AG08396 (cell line): ENCODE results near the gene DTX3.

ENCODE experiments used
- DNase-seq: peaks from one replicate; pipeline ENCODE4 v3.0.0; 2012; ENCODE audit warnings: low spot score, mixed read lengths

Gene DTX3

DNA sequence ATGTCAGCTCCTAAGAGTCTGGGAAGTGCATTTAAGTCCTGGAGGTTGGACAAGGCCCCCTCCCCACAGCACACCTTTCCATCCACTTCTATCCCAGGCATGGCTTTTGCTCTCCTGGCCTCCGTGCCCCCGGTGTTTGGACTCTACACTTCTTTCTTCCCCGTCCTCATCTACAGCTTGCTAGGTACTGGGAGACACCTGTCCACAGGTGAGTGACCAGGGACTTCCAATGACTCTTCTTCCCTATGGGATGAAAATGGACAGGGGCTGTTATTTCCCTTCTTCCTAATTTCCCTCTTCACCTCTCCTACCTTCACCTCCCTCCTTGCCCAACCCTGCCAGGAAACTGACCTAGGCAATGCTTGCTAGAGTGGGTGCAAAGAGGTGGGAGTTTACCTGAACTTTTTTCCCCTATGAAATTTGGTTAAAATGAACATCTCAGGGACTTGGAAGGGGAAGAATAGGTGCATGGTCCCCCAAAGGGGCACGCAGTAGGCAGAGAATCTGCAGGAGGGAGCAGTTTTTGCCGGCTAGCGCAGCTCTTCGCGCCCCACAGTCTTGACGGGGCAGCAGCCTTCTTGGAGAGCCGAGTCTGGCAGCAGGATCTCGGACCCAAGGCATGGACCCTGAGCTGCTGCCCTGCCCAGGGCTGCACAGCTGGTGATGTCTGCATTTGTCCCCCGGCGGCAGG, 15.8 kb downstream of the DTX3 start:
- DNase-seq: no peak

DNA sequence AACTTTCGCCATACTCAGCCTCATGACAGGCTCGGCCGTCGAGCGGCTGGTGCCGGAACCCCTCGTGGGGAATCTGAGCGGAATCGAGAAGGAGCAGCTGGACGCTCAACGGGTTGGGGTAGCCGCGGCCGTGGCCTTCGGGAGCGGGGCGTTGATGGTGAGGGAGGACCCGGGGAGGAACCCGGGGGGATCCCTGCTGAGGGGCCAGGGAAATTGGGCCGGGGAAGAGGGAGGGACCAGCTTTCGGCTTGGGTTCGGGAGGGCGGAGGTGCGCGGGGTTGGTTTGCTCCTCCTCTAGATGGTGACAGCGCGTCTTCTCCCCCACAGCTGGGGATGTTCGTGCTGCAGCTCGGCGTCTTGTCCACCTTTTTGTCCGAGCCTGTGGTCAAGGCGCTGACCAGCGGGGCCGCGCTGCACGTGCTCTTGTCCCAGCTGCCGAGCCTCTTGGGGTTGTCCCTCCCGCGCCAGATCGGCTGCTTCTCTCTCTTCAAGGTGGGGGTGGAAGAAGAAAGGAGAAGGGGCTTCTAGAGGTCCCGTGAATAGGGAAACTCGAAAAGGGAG, 16.4 kb downstream of the DTX3 start:
- DNase-seq: peak; percentile 64

DNA sequence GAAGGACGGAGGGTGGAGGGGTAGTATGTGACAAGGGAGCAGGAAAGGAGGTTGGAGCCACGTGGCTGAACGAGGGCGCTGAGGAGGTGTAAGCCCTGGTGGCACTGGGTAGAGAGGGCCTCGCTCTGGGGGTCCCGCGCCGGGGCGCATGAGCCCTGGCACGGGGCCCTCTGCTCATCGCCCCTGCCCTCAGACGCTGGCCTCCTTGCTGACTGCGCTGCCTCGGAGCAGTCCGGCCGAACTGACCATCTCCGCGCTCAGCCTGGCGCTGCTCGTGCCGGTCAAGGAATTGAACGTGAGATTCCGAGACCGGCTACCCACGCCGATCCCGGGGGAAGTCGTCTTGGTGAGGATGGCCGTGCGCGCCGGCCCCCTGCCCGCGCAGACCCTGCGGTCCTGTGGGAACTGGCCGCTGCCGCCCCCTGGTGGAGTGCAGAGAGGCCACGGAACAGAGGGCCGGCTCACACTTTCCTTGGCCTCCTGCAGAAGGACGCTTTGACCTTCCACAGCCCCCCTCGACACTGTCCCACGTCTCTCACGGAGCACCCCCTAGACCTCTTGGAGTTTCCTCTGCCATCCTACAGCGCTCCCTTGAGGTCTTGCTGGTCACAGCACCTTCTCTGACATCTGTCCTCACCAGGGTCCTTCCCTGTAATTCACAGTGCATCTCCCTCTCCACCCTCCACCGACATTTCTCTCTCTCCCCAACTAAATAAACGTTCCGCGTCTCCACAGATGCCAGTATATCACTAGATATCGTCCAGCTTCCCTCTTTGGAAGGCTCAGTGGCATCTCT, 17.1 kb downstream of the DTX3 start:
- peak; percentile 87 for DNase-seq

DNA sequence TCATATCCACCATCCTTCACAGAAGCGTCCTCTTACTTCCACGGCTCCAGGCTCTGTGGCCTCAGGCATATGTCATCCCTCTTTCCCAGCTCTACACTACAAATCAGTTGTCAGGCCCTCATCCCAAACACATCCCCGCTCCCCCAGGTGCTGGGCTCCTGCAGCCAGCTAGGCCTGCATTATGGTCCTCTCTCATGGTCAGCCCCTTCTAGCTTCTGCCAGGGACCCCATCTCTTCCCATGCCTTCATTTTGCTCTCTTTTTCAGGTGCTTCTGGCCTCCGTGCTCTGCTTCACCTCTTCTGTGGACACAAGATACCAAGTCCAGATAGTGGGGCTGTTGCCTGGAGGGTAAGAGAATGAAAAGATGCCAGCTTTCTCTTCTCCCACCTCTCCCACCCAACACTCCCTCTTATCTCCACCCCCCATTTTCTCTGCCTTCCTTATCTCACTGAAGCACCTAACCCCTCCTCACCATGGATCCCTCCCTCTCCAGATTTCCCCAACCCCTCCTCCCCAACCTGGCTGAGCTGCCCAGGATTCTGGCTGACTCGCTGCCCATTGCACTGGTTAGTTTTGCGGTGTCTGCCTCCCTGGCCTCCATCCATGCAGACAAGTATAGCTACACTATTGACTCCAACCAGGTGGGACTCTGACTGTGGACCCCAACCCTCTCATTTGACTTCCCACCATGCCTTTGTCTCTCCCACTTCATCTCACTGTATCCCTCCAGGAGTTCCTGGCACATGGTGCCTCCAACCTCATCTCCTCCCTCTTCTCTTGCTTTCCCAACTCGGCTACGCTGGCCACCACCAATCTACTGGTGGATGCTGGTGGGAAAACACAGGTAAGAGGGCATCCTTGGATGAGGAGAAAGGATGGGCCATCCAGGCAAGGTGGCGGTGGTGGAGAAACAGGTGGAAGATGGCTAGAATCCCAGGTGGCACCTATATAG, 17.9 kb downstream of the DTX3 start:
- DNase-seq: no peak

DNA sequence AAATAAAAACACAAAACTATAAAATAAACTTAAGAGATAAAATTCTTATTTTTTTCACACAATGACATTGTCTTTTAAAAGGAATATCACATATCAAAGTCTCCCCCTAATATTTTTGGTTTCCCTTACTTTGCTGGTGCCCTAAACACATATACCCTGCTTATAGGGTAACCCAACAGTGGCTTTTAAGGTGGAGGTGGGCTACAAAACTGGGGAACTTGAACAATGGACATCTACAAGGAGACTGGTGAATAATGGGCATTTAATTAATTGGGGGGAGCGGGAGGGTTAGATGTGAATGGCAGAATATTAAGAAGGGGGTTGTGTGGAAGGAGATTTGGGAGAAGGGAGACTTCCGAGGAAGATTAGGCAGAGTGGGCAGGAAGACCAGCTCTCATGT, 18.8 kb downstream of the DTX3 start:
- no peak for DNase-seq

DNA sequence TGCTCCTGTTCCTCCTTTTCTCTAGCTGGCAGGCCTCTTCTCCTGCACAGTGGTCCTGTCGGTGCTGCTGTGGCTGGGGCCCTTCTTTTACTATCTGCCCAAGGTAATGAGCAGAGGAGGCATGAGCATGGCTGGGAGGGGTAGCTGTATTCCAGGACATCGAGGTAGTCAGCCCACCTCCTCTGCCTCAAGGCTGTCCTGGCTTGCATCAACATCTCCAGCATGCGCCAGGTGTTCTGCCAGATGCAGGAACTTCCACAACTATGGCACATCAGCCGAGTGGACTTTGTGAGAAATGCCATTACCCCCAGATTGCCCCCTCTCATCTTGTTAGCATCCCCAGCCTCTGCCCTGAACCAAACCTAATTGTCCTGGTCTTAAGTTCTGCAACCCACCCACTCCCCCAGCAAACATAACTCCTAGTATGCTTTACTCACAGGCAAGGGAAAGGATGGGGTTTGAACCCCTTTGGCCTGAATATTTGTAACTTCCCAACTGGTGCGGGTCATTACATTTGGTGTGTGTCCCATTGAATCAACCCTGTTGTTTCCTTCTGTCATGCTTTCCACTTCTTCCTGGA, 19.3 kb downstream of the DTX3 start:
- DNase-seq: no peak

DNA sequence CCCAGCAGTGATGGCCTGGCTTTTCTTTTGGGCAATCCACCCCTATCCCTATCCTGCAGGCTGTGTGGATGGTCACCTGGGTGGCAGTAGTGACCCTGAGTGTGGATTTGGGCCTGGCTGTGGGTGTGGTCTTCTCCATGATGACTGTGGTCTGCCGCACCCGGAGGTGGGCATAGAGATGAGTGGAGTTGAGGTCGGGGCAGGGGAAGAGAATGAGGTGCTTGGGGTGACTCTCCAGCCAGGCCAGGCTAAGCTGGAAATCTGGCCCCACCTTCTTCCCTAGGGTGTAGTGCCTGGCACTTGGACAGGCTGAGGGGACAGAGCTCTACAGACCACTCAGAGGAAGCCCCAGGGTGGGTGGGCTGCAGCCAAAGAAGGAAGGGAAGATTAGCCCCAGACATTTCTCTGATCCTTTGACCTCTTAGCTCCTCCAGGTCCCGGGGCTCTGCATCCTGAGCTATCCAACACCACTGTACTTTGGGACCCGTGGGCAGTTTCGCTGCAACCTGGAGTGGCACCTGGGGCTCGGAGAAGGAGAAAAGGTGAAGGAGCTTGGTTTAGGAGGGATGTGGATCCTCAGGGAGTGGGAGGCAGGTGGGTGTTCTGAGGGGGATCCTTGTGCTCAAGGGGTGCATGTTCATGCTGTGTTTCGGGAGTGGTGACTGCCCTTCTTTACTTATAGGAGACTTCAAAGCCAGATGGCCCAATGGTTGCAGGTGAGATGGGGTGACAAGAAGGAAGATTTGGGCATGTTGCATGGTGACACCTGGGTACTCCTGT, 20.0 kb downstream of the DTX3 start:
- DNase-seq: no peak

DNA sequence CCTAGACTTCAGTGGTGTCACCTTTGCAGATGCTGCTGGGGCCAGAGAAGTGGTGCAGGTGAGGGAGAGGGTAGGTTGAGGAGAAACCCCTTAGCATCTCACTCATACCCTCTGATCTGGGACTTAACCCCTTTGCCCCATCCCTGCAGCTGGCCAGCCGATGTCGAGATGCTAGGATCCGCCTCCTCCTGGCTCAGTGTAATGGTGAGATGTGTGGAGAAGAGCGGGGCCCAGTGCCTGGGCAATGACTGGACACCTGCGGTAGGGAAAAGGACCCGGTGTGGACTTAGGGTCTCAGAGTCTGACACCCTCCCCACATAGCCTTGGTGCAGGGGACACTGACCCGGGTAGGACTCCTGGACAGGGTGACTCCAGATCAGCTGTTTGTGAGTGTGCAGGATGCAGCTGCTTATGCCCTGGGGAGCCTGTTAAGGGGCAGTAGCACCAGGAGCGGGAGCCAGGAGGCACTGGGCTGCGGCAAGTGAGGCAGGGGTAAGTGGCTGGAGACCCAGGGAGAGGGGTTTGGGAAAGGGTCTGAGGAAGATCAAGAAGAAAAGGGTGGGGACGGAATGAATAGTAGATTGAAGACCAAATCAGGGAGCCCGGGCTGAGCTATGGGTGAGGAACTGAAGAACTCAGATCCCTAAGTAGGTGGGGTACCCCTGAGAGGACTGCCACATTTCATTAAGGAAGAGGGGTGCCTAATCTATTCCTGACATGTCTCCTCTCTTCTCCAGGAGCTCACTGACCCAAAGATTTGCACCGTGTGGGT, 20.8 kb downstream of the DTX3 start:
- DNase-seq: no peak

DNA sequence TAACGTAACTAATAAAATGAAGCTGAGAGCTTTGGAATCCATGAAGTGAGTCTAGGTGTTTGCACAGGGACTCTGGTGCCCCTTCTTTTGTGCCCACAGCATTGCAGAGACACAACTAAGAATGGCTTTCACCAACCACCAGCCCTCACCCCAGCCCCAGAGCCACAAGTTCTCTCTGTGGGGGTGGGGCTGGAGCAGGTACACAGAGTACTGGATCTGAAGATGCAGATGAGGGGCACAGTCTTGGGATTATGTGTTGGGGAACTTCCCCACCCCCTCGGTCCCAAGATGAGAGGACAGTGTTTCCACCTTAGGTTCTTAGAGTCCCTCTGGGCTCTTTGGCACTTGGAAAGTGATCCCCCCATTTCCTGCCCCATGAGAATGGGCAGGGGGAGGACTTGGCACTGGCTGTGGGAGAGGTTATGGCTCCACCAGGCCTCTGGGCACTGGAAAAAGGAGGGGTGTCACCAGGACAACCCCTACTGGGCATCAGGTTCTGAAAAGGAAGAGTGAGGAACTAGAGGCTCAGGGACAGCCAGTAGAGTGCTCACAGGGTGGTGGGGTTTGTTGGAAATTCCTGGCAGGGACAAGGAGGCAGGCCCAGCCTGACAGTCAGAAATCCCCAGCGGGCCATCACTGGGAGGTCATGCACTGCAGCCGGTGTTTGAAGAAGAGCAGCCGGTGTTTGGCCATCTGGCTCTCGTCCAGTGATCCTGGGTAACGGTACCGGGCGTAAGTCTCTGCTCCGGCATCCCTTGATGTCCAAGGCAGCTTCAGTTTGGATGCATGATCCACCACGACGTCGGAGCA, 21.7 kb downstream of the DTX3 start:
- DNase-seq: no peak

DNA sequence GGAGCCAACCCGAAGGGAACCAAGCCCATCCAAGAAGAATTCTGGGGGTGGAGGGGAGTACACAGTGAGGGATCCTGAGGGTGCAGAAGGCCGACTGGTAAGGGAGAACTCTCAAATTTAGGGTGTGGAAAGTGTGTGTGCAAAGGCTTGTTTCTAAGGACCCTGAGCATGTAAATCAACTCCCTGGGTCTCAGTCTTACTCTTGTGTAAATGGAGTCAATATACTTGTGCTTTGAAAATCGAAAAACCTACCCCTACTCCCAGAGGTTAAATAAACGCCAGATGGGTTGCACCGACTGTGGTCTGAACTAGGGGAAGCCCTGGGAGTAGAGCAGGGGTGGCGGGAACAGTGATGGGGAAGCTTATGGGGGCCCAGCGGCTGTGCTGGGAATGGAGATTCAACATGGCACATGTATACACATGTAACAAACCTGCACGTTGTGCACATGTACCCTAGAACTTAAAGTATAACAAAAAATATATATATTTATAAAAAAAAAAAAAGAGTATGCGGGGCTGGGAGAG, 22.4 kb downstream of the DTX3 start:
- DNase-seq: no peak

DNA sequence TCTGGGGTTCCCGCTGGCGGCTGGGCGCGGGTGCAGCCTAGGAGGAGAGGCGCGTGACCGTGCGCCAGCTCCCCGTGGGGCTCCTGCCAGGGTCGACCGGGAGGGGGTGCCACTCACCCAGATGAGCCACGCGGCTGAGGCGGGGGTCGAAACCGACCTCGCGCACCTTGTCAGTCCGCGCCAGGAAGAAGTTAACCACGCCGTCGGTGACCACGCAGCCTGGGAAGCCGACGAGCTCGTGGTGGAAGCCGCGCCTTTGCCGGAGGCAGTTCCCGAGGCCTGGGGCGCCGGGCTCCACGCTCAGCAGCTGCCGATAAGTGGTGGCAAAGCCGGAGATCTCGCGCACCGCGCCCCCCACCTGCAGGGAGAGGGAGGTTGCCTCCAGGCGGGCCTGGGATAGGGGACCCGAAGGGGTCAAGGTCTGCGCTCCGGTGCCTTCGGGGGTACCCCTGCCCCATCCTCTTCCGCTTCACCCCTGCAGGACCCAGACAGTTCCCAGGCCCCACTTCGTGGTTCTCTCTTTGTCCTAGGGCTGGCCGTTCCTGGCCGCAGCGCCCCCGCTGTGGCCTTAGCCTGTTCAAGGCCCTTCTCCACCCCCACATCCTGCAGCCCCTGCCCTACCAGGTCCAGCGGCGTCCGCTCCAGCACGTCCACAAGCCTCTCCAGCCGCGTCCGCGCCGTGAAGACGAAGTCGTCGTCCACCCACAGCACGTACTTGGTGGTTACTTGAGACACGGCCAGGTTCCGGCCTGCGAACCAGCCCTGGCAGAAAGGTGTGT, 23.1 kb downstream of the DTX3 start:
- DNase-seq: no peak

DNA sequence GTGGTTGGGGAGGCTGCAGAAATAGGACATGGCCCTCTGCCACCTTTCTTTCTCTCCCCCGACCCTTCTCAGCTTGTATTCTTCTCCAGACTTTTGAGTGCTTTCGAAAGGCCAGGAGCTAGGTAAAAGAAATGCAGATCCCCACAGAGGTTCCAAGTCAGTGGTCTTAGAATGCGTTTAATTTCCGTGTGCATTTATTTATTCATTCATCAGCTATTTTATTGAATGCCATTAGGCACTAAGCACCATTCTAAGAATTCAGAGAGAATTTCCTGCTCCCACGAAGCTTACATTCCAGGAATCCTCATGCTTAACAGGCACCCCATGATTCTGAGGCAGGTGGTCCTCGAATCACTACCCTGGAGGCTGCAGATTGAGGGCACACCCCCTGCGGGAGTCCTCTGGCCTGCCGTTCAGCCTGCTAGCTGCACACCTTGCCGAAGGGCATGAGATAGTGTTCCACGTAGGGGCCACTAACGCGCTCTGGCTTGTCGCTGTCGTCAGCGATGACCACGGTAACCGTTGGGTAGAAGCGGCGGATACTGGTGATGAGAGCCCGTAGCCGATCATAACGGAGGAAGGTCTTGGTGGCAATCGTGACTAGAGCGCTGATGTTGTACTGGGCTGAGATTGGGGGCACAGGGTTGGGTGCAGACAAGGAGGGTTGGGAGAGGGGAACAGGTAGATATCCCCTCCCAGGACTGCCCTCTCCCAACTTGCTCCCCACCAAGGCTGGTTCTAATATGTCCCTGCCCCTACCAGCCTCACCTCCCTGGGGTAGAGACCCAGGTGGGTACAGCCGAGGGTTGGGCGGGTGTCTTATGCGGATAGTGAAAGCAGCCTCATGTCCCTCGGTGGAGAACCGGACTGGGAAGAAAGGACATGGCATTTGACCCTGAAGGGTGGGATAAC, 23.9 kb downstream of the DTX3 start:
- no peak for DNase-seq

DNA sequence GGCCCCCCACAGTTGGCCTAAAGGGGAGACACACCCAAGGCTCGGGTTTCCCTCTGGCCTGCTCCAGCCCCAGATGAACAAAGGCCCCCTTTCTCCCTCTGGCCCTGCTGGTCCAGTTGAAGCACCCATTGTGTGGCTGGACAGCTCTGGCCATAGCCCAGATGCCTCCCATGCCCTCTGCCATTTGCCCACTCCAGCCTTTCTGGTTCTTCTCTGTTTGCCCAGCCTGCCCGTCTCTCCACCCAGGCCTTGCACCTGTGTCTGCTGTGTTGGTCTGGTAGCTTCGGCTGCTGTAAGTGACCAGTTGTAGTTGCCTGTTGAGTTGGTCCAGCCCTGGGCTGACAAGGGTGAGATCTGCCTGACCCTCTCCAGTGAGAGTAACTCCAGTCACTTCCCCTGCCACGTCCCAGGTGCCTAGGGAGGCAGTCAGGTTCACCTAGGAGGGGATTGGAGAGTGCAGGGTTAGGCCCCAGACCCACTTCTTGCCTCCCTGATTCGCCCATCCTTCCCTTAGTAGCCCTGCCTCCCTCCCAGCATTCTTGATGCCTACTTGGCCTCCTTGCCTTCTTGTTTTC, 25.4 kb downstream of the DTX3 start:
- DNase-seq: no peak

DNA sequence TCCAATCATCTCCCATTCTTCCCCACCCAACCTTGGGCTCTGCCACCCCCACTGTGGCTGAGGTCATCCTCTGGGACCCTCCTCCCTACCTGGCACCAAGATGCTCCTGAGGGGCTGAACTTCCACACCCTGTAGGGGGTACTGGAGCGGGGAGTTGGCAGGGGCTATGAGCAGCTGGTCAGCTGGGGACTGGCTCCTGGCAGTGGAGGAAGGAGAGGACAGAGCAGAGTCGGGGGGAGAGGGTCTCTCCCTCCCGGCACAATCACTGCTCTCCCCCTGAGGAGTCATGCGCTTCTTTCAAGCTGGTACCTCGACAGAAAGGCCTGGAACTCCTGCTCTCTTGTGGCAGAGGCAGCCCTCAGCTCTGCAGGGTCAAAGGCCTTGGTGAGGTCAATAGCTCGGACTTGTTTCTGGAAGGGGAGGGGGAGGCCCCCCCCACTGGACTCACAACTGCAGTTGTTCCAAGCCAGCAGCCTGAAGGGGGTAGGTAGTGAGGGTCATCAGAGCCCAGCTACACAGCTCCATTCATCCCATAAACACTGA, 26.3 kb downstream of the DTX3 start:
- DNase-seq: peak; percentile 4

DNA sequence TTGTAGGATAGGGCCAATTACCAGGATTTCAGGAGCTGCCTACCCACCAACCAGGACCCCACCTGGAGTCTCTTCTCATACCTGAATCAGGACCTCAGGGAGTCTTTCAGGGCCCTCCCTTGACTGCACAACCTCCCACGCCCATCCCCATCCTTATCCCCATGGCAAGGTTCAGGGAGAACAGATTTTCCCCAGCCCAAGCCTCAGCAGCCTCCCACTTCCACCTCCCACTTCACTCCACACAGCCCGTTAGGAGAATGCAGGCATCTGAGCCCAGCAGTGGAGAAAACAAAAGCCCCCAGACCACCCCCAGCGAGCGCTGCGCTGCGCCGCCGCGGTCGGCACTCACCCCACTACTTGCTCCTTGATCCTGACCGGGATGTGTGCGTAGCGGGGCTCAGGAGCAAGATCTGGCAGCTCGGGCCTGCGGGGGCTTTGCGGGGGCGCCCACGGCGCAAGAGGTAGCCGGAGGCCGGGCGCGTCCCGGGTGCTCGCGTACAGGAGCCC, 27.0 kb downstream of the DTX3 start:
- no peak for DNase-seq
